ENCODE results near the gene SURF1. TPM values are rescaled to one million over a fixed set of nuclear protein-coding genes. Genes with fewer than 3 reads are reported as not detected.

The SURF1 gene
- total RNA-seq, 1 experiment from 2014 or later = 71.7 TPM

GRCh38 chr9:133356391-133357091, at the start of gene SURF1, which contains the start of gene SURF2 (continued):
- TF ChIP-seq EZH2phosphoT487 (IDR thresholded peaks at IDR 0.05; ENCODE audit: borderline replicate concordance) = no peak
- TF ChIP-seq ATF3 (IDR thresholded peaks at IDR 0.05) = no peak
- peak; percentile 93 for TF ChIP-seq YY1 (IDR thresholded peaks at IDR 0.05; ENCODE audit: extremely low read depth, insufficient replicate concordance, low read depth, low read length)
- 0 out of 2 replicates have a peak, but pooled peaks have one; percentile 26 for TF ChIP-seq ZFX (IDR thresholded peaks at IDR 0.05)
- TF ChIP-seq JUND (IDR thresholded peaks at IDR 0.05) = no peak

DNA sequence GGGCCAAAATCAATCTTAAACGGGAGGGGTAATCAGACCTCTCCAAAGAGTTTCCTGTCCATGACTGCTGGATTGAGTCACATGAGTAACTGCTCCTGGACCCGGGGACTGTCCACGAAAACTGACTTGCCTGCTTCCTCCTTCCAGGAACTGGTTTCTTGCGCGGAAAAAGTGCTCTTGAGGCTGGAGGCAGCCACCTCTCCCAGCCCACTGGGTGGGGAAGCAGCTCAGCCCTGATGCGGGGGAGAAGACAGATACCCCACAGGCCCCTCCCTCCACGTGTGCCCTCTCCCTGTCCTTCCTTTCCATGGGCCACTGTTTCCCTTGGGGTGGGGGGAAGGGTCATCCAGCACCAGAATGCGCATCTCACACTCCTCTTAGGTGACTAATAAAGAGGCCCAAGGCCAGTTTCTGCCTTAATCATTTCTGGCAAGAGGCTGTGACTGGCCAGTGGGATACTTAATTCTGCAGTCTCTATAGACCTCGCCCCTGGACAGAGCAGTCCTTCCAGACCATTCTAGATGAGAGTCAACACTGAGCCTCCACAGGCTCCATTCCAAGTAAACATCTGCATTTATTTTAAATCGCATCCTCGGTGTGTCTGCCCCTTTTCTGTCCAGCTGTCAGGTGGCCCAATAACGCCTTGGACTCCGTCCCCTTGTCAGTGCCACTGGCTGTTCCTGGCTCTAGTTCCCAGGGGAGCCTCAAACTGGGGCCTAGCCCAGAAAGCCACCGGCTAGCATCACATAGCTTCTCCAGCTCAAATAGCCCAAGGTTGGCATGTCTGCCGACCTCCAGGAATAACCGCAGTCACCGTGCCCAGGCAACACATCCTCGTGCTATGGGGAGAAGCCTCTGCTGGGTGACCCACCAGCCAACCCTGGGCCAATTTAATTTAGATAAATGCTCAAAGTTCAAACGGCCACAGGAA, 49.5 kb upstream of the SURF1 start:
- peaks cover 0 to 5% of the 10 kb centered on the region in 2 experiments; a peak in 1 of 4 replicates for H3K4me1 ChIP-seq (ENCODE audit: control insufficient read depth in 1 of 2, insufficient read depth in 2 of 2, low read length in 2 of 2)
- ATAC-seq (no peak), DNase-seq (ENCODE audit: low read depth, low spot score) (no peak)
- intact Hi-C loops (cut with micrococcal nuclease) = loop anchor here (2.0 kb wide), 1 partner anchor 321 kb away; no protein-coding TSS in a partner anchor
- H3K36me3 ChIP-seq (ENCODE audit: control insufficient read depth in 1 of 2, insufficient read depth in 2 of 2, low read length in 2 of 2) = peaks cover 23 to 33% of the 10 kb centered on the region in 2 experiments; a peak in 3 of 4 replicates
- H3K27ac ChIP-seq (ENCODE audit: low read depth, low read length) = no peak overlapping the region
- H4K20me1 ChIP-seq (ENCODE audit: insufficient read depth) = no peaks in the 10 kb centered on the region
- TF ChIP-seq ATF3 (IDR thresholded peaks at IDR 0.05) (no peak), SRF (IDR thresholded peaks at IDR 0.05; ENCODE audit: low read depth) (no peak), POLR2A (IDR thresholded peaks at IDR 0.05; ENCODE audit: borderline replicate concordance, extremely low read depth, insufficient read depth, insufficient read length) (no peak), EGR1 (IDR thresholded peaks at IDR 0.05; ENCODE audit: low read depth) (no peak), POLR2AphosphoS5 (IDR thresholded peaks at IDR 0.05; ENCODE audit: low read depth, low read length) (no peak), YY1 (IDR thresholded peaks at IDR 0.05; ENCODE audit: extremely low read depth, insufficient replicate concordance, low read depth, low read length) (no peak), EZH2 (IDR thresholded peaks at IDR 0.05) (no peak), SIN3A (IDR thresholded peaks at IDR 0.05; ENCODE audit: low read depth) (no peak), ZFX (IDR thresholded peaks at IDR 0.05) (no peak), CTCF (IDR thresholded peaks at IDR 0.05 in 2 of 3, conservative IDR thresholded peaks at IDR 0.05 in 1 of 3; ENCODE audit: borderline replicate concordance in 1 of 3, insufficient read depth in 1 of 3, low read depth in 2 of 3, low read length in 2 of 3) (no peak), FOSL1 (IDR thresholded peaks at IDR 0.05; ENCODE audit: low read depth) (no peak)
- TF ChIP-seq, protein P1, sequence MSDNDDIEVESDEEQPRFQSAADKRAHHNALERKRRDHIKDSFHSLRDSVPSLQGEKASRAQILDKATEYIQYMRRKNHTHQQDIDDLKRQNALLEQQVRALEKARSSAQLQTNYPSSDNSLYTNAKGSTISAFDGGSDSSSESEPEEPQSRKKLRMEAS (IDR thresholded peaks at IDR 0.05) = no peak
- no peaks in the 10 kb centered on the region; the same call in 1 of the 2 replicates for H3K79me2 ChIP-seq (ENCODE audit: insufficient read depth, low read length)
- H2AFZ ChIP-seq (ENCODE audit: low read depth, low read length, poor library complexity, severe bottlenecking) = no peak overlapping the region
- ChIA-PET CTCF (no interaction called here), RAD21 (ENCODE audit: low non-redundant PET in 1 of 2, low total read pairs in 2 of 2, uncharacterized antibody in 2 of 2, unreplicated experiment in 2 of 2) (interaction anchor here in 1 of 2 experiments (0.7 kb wide), 1 partner anchor 40 kb away, joined by 3 read pairs; no protein-coding TSS in a partner anchor), POLR2A (no interaction called here)
- H3K9me2 ChIP-seq (ENCODE audit: insufficient read depth) = no peaks in the 10 kb centered on the region
- H3K9me3 ChIP-seq (ENCODE audit: control insufficient read depth in 1 of 2, insufficient read depth in 1 of 2, low read depth in 1 of 2, low read length in 2 of 2) = no peaks in the 10 kb centered on the region
- H3K4me2 ChIP-seq (ENCODE audit: low read length) = no peak overlapping the region
- no peak overlapping the region for H3K9ac ChIP-seq (ENCODE audit: low read length)
- H3K4me3 ChIP-seq (replicated peaks in 1 of 2; ENCODE audit: low read depth in 1 of 2, low read length in 2 of 2) = no peak overlapping the region
- TSS peak; percentile 1 for BruUV-seq (replicated peaks)
- H3K27me3 ChIP-seq (ENCODE audit: insufficient read depth, low read length) = no peaks in the 10 kb centered on the region

All from HCT116 (cell line).